A549 treated with RU486 at 1 μM for 4 hours (cell line): ENCODE results near the gene ANKRD12. TPM values are rescaled to one million over a fixed set of nuclear protein-coding genes. Genes with fewer than 3 reads are reported as not detected.

Experiments
- total RNA-seq: library from RNA; stranded (reverse); fragments of 200-300 nt; extraction: Qiagen RNA extraction; gene quantifications from 5 replicates; pipeline ENCODE4 v1.2.3, GENCODE V29; 2022; ENCODE audit warnings: low read depth

ANKRD12 gene
- total RNA-seq = 1.5 to 4.9 TPM (median 4.1 TPM) in 5 replicates

DNA sequence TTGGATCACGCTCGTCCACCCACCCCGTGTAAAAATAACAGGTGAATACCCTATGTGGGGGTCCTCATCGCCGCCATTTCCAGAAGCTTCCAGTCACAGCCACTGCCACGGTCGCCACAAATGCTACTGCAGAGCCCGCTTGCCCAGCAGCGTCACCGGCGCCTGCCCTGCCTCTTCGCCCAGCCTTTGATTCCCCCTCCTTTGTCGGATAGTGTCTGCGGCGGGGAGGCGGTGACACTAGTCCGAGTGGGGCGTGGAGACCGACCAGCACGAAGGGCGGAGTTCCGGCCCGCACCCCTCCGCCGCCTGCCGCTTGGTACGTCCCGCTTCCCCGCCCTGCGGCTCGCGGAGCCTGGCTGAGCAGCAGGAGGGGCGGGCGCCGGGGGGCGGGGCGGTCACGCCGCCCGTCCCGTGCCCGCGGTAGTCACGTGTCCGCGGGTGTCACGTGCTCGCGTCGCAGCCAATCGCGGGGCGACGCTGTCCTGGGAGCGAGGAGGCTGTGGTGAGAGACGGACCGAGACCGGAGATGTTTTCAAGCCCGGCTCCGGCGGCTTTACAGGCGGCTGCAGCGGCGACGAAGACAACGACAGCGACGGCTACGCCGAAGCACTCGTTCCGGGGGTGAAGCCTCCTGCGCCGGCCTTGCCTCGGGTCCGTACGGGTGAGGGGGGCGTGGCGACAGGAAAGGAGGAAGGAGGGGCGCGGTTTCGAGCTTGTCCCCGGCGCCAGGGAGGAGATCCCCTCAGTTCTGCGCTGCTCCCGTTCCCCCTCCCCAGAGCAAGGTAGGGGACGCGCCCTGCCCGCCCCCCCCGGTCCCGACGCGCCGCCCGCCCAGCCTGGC lies at the start of gene ANKRD12:
TSS of gene ANKRD12 (plus strand) at position 467 of the 841 bp plus-strand sequence. CDS start 45,652 bp downstream, outside the sequence.

DNA sequence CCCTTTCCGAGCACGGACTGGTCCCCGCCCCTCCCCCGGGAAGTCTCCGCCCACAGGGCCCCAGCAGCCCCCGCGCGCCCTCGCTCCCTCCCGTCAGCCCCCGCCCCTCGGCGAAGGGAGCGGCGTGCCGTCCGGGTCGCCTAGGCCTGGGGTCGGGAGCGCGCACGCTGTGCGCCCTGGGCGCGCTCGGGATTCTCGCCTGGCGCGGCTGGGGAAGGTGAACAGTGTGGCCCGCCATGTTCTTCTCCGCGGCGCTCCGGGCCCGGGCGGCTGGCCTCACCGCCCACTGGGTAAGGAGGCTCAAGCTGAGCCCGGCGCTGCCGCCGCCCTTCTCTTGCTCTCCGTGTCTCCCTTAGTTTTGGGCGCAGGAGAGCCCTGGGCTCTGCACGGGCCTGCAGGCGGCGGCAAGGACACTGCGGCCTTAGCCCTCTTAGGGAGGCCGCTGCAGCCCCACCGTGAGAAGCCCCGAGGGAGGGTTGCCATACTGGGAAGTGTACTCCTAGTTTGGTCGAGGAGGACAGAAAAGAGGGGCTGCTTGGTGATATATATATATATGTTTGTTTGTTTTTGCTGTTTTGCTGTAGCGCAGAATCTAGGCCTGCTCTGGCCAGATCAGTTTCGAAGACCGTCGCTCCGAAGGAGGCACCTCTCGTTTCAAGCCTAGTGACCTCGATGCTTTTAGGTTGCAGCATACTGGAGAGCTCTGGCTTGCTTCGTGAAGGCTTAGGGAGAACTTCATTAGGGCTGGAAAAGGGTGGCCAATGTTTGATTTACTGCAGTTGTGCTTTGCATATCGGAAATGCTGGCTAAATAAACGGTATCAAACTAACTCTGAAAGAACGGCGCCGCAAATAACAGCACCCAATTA lies 33.8 kb upstream of the ANKRD12 start, which contains the start of gene NDUFV2:
TSS of gene NDUFV2 (plus strand) at position 192 of the 868 bp plus-strand sequence. CDS start at position 237, 45 bp downstream.

DNA sequence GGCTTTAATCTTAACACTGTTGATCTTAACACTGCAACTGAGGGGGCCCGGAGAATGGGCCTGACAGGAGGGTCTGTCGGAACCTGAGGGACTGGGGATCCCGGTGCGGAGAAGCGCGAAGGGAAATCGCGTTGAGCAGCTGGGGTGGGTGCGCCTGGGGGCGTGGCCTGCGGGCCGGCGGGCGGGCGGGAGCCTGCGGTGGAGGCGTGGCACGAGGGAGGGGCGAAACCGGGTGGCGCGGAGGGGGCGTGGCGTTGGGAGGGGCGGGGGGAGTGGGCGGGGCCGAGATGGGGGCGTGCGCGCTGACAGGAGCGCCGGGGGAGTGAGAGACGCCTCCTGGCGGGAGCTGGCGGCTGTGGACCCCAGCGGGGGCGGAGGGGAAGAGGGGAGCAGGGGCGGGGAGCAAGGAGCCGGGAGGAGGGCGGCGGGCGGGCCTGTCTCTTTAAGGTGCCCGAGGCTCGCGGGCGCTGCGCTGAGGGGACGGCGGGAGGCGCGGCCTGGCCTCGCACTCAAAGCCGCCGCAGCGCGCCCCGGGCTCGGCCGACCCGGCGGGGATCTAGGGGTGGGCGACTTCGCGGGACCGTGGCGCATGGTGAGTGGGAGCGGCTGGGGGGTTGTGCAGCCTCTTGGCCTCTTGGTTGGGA lies 197.9 kb downstream of the ANKRD12 start, which contains the start of gene TWSG1:
TSS of gene TWSG1 (plus strand) at position 445 of the 644 bp plus-strand sequence. CDS start 2,457 bp downstream, outside the sequence.

Other genes starting within 250 kb of the ANKRD12 start
- gene NDUFV2, start 34.1 kb upstream of the ANKRD12 start, total RNA-seq = 120 to 136 TPM (median 122 TPM) in 5 replicates
- gene TWSG1, start 198.0 kb downstream of the ANKRD12 start, total RNA-seq = 11.1 to 18.0 TPM (median 16.4 TPM) in 5 replicates